Mucosa of rectum (tissue), 2 donors: ENCODE measurements around the gene IL24.
"Not testable (repeated sequence)": the region's sequence is repeated elsewhere in the genome, so short reads cannot be mapped to it uniquely, and the experiment has no call there.

Experiments used
- H3K27ac ChIP-seq, 2 donors: one replicate each; pipeline ENCODE4 v1.7.0; 2013; ENCODE audit warnings: inconsistent platforms in 2 of 2, low read depth in 2 of 2, low read length in 2 of 2
- H3K27me3 ChIP-seq, 2 donors: one replicate each; pipeline ENCODE4 v1.7.0; 2013; ENCODE audit warnings: low read length in 2 of 2; ENCODE audit not compliant: control insufficient read depth in 2 of 2, insufficient read depth in 2 of 2
- H3K36me3 ChIP-seq, 2 donors: one replicate each; pipeline ENCODE4 v1.7.0; 2013; ENCODE audit warnings: low read length in 2 of 2; ENCODE audit not compliant: control insufficient read depth in 2 of 2, insufficient read depth in 2 of 2
- H3K4me1 ChIP-seq, 2 donors: one replicate each; pipeline ENCODE4 v1.7.0; 2013; ENCODE audit warnings: low read length in 2 of 2, mild to moderate bottlenecking in 1 of 2; ENCODE audit not compliant: control insufficient read depth in 2 of 2, insufficient read depth in 2 of 2
- H3K4me3 ChIP-seq, 2 donors: one replicate each; pipeline ENCODE4 v1.7.0; 2013; ENCODE audit warnings: low read length in 2 of 2
- H3K9ac ChIP-seq, 2 donors: one replicate each; pipeline ENCODE4 v1.7.0; 2013; ENCODE audit warnings: low read length in 2 of 2, low read depth in 1 of 2, mild to moderate bottlenecking in 1 of 2
- H3K9me3 ChIP-seq, 2 donors: one replicate each; pipeline ENCODE4 v1.7.0; 2013; ENCODE audit warnings: low read length in 2 of 2; ENCODE audit not compliant: control insufficient read depth in 2 of 2
- donor health status: healthy.
- donor health status: Normal muscosa, but diverticular disease.

IL24 gene

GRCh38 chr1:206897175-206897574 is at the start of gene IL24:
TSS of gene IL24 (plus strand) at chr1:206897443. CDS start at chr1:206897833, 390 bp downstream.
- Histone ChIP-seq H3K4me1 (peaks cover 0 to 5% of the 10 kb centered on the region in 2 donors), H3K27me3 (peaks cover 0 to 3% of the 10 kb centered on the region in 2 donors), H3K9ac (no peak within 1 kb of the TSS), H3K36me3 (no peaks in the 10 kb centered on the region), H3K4me3 (no peak within 1 kb of the TSS), H3K9me3 (no peaks in the 10 kb centered on the region), H3K27ac (no peak within 1 kb of the TSS)

- Histone ChIP-seq H3K27ac (no peak overlapping the region), H3K4me3 (no peak overlapping the region), H3K4me1 (no peaks in the 10 kb centered on the region), H3K36me3 (no peaks in the 10 kb centered on the region), H3K9me3 (no peaks in the 10 kb centered on the region), H3K27me3 (no peaks in the 10 kb centered on the region), H3K9ac (no peak overlapping the region)
These were observed 49.3 kb upstream of the IL24 start for GRCh38 chr1:206847946-206848345.

- no peak overlapping the region for H3K27ac ChIP-seq
- no peaks in the 10 kb centered on the region for H3K27me3 ChIP-seq
- no peaks in the 10 kb centered on the region for H3K4me1 ChIP-seq
- H3K4me3 ChIP-seq, result no peak overlapping the region
- H3K9ac ChIP-seq, result no peak overlapping the region
- H3K9me3 ChIP-seq, result no peaks in the 10 kb centered on the region
- H3K36me3 ChIP-seq, result no peaks in the 10 kb centered on the region
These were observed 46.8 kb upstream of the IL24 start for GRCh38 chr1:206850401-206850800.

- H3K9ac ChIP-seq, result no peak overlapping the region
- H3K27me3 ChIP-seq, result no peaks in the 10 kb centered on the region
- H3K36me3 ChIP-seq, result no peaks in the 10 kb centered on the region
These were observed 45.8 kb upstream of the IL24 start for GRCh38 chr1:206851341-206852010.

GRCh38 chr1:206852662-206853061 is 44.6 kb upstream of the IL24 start:
- not testable (repeated sequence) for H3K9me3 ChIP-seq, H3K27ac ChIP-seq, H3K36me3 ChIP-seq, H3K4me1 ChIP-seq, H3K27me3 ChIP-seq, H3K9ac ChIP-seq, H3K4me3 ChIP-seq

More at GRCh38 chr1:206851341-206852010, 45.8 kb upstream of the IL24 start:
- Histone ChIP-seq H3K9me3 (no peaks in the 10 kb centered on the region), H3K4me1 (no peaks in the 10 kb centered on the region), H3K27ac (no peak overlapping the region), H3K4me3 (no peak overlapping the region)

GRCh38 chr1:206853696-206854095 is 43.5 kb upstream of the IL24 start:
- not testable (repeated sequence) for H3K9me3 ChIP-seq, H3K27ac ChIP-seq, H3K36me3 ChIP-seq, H3K27me3 ChIP-seq, H3K4me3 ChIP-seq, H3K9ac ChIP-seq, H3K4me1 ChIP-seq

GRCh38 chr1:206854401-206855129 is 42.7 kb upstream of the IL24 start:
- H3K27ac ChIP-seq, result no peak overlapping the region
- H3K9ac ChIP-seq, result no peak overlapping the region
- H3K27me3 ChIP-seq, result peaks cover 0 to 3% of the 10 kb centered on the region in 2 donors
- H3K4me1 ChIP-seq, result no peaks in the 10 kb centered on the region
- no peaks in the 10 kb centered on the region for H3K9me3 ChIP-seq
- no peaks in the 10 kb centered on the region for H3K36me3 ChIP-seq
- no peak overlapping the region for H3K4me3 ChIP-seq

- H3K9me3 ChIP-seq, result no peaks in the 10 kb centered on the region
- H3K9ac ChIP-seq, result no peak overlapping the region
- peaks cover 0 to 3% of the 10 kb centered on the region in 2 donors for H3K27me3 ChIP-seq
- H3K36me3 ChIP-seq, result no peaks in the 10 kb centered on the region
- H3K4me1 ChIP-seq, result no peaks in the 10 kb centered on the region
- H3K4me3 ChIP-seq, result no peak overlapping the region
- no peak overlapping the region for H3K27ac ChIP-seq
These were observed 41.4 kb upstream of the IL24 start for GRCh38 chr1:206855859-206856258.

- no peak overlapping the region for H3K27ac ChIP-seq
- H3K4me1 ChIP-seq, result no peaks in the 10 kb centered on the region
- peaks cover 3 to 4% of the 10 kb centered on the region in 2 donors for H3K27me3 ChIP-seq
- no peaks in the 10 kb centered on the region for H3K9me3 ChIP-seq
- no peaks in the 10 kb centered on the region for H3K36me3 ChIP-seq
- no peak overlapping the region for H3K9ac ChIP-seq
- H3K4me3 ChIP-seq, result no peak overlapping the region
These were observed 40.4 kb upstream of the IL24 start for GRCh38 chr1:206856674-206857464.

- H3K9me3 ChIP-seq, result no peaks in the 10 kb centered on the region
- no peak overlapping the region for H3K9ac ChIP-seq
- no peaks in the 10 kb centered on the region for H3K36me3 ChIP-seq
- no peak overlapping the region for H3K4me3 ChIP-seq
- no peak overlapping the region for H3K27ac ChIP-seq
- H3K27me3 ChIP-seq, result peaks cover 5 to 6% of the 10 kb centered on the region in 2 donors
- no peaks in the 10 kb centered on the region for H3K4me1 ChIP-seq
These were observed 38.1 kb upstream of the IL24 start for GRCh38 chr1:206859082-206859521.
